GM12873 (cell line): ENCODE measurements around the gene CCNG2.

Experiments used
- TF ChIP-seq, protein P1 (sequence below): IDR thresholded peaks from 2 replicates; pipeline ENCODE4 v1.5.1; 2012; ENCODE audit warnings: low read depth, mild to moderate bottlenecking, moderate library complexity, low read length, control low read depth; ENCODE audit not compliant: insufficient read depth; ENCODE audit errors: missing control alignments

CCNG2 gene

DNA sequence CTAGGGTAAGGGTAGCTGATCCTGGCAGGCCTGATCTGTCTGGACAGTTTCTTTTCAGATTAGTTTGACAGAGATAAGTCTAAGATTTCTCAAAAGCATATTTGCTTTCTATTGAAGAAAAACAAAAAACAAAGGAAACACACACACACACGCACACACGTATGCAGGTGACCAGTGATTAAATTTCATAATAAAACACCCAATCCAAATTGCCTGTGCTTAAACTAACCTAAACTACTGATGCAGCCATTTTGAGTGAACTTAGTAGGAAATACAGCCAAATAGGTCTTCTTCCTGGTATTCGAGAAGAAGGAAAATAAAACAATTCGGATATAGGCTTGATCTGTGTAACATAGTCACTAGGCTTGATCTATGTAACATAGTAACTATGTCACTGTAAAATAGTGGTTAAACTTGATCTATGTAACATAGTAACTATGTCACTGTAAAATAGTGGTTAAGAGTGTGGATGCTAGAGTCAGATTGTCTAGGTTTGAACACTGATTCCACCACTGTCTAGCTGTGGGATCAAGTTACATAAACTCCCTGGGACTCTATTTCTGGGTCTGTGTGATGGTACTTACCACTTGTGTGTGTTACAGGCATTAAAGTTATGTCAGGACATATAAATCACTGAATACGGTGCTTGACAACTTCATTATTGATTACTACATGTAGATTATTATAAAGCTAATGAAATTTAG lies 9.8 kb upstream of the CCNG2 start:
- TF ChIP-seq, protein P1, sequence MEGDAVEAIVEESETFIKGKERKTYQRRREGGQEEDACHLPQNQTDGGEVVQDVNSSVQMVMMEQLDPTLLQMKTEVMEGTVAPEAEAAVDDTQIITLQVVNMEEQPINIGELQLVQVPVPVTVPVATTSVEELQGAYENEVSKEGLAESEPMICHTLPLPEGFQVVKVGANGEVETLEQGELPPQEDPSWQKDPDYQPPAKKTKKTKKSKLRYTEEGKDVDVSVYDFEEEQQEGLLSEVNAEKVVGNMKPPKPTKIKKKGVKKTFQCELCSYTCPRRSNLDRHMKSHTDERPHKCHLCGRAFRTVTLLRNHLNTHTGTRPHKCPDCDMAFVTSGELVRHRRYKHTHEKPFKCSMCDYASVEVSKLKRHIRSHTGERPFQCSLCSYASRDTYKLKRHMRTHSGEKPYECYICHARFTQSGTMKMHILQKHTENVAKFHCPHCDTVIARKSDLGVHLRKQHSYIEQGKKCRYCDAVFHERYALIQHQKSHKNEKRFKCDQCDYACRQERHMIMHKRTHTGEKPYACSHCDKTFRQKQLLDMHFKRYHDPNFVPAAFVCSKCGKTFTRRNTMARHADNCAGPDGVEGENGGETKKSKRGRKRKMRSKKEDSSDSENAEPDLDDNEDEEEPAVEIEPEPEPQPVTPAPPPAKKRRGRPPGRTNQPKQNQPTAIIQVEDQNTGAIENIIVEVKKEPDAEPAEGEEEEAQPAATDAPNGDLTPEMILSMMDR, result no peak

DNA sequence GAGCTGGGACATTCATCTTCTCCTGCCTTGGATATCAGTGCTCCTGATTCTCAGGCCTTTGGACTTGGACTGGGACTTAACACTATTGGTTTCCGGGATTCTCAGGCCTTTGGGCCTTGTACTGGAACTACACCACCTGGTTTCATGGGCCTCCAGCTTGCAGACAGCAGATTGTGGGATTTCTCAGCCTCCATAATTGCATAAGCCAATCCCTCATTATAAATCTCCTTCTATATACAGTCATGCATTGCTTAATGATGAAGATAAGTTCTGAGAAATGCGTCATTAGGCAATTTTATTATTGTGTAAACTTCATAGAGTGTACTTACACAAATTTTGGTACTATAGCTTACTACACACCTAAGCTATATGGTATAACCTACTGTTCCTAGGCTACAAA lies 8.9 kb upstream of the CCNG2 start:
- TF ChIP-seq, protein P1, result no peak

DNA sequence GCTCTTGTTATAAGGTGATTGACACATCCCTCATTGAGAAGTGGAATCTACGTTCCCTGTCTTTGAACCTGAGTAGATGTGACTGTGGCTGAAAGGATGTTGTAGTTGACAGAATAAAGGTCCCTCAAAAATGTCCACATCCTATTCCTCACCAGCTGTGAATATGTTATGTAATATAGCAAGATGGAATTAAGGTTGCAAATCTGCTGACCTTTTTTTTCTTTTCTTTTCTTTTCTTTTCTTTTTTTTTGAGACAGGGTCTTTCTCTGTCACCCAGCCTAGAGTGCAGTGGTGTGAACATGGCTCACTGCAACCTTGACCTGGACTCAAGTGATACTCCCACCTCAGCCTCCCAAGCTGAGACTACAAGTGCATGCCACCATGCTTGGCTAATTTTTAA lies 7.2 kb upstream of the CCNG2 start:
- TF ChIP-seq, protein P1, result no peak

DNA sequence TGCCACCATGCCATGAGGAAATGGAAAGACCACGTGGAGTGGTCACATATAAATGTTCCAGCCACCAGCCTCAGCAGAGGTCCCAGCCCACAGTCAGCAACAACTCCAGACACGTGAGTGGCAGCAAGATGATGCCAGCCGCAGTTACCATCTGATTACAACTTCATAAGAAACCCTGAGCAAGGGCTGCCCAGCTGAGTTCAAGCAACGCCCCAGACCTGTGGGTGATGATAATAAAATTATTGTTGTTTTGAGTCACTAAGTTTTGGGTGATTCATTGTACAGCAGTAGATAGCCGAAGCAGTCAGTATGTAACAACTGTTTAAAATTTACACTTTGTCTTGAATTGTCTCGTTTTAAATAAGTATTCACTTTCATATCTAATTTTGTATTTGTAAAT lies 5.8 kb upstream of the CCNG2 start:
- TF ChIP-seq, protein P1, result no peak

DNA sequence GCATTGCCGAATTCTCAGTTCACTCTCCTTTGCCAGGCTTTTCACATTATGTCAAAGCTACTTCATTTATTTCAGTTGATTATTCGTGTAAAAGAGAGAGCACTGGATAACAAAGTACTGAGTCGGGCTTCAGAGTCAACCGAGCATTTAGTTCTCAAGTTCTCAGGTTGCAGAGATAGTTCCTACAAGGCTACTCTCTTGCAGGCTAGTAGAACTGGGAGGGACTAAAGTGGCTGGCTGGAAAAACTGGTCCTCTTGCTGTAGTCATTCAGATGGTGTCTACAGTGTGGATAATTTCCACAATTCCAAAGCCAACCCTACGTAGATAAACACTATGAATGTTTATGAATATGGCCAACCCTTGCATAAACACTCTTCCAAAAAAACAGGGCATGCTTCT lies 4.6 kb upstream of the CCNG2 start:
- TF ChIP-seq, protein P1, result no peak

DNA sequence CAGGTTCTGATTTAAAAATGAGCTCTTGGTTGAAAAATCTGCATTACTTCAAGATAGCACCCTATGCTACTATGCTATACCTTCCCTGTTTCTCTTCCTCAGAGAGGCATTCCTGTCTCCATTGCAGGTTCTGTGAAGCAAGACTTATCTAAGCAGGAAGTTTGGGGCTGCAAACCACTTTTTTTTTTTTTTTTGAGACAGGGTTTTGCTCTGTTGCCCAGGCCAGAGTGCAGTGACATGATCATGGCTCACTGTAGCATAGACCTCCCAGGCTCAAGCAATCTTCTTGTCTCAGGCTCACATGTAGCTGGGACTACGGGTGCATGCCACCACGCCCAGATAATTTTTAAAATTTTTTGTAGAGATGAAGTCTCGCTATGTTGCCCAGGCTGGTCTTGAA lies 4.0 kb upstream of the CCNG2 start:
- TF ChIP-seq, protein P1, result no peak

DNA sequence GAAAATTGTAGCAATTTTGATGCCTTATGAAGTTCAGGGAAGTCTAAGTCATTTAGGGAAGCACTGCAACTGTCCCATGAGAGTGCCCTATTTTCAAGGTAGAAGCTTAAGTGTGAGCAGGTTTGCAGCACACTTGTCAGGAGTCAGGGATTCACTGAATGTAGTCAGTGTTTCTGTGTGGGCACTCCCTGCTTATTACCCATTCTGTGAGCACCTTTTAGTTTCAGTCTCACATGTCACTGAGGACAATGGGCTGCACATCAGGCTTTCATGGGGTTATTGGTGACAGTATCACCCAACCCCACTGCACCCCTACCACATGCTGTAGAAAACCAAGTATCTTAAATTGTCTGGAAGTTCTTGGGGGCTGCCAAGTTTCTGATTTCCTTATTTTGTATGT lies 2.9 kb upstream of the CCNG2 start:
- TF ChIP-seq, protein P1, result no peak
